ENCODE results near the gene TAB2.

TAB2 gene

DNA sequence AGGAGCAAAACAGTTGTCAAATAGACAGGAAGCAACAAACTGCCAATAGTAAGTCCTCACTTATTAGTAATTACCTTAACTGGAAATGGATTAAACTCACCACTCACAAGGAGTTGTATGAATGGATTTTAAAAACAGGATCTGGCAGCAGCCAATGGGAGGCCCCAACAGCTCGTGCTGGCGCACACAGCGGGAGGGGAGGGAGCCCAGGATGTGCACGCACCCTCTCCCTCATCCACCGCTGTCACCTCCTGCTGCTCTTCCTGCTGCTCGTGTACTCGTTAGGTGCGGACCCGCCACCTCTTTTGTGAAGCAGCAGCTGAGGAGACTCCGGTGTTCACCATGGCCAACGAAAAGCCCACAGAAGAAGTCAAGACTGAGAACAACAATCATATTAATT lies 82.5 kb downstream of the TAB2 start, which contains the start of gene SUMO4:
Gene SUMO4, plus strand, starts transcription at position 213 of the 400 bp plus-strand sequence. Its CDS starts 130 bp downstream, at position 343.
- in situ Hi-C loops (cut with MboI; ENCODE audit: low pct_unique_long_range_greater_than_20kb, low sequenced_read_pairs, unreplicated experiment), result no loop called here
- no peak for DNase-seq (ENCODE audit: low spot score)
- TF ChIP-seq, protein P1, sequence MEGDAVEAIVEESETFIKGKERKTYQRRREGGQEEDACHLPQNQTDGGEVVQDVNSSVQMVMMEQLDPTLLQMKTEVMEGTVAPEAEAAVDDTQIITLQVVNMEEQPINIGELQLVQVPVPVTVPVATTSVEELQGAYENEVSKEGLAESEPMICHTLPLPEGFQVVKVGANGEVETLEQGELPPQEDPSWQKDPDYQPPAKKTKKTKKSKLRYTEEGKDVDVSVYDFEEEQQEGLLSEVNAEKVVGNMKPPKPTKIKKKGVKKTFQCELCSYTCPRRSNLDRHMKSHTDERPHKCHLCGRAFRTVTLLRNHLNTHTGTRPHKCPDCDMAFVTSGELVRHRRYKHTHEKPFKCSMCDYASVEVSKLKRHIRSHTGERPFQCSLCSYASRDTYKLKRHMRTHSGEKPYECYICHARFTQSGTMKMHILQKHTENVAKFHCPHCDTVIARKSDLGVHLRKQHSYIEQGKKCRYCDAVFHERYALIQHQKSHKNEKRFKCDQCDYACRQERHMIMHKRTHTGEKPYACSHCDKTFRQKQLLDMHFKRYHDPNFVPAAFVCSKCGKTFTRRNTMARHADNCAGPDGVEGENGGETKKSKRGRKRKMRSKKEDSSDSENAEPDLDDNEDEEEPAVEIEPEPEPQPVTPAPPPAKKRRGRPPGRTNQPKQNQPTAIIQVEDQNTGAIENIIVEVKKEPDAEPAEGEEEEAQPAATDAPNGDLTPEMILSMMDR (IDR thresholded peaks at IDR 0.05; ENCODE audit: extremely low read depth, insufficient read depth, missing control alignments), result no peak

DNA sequence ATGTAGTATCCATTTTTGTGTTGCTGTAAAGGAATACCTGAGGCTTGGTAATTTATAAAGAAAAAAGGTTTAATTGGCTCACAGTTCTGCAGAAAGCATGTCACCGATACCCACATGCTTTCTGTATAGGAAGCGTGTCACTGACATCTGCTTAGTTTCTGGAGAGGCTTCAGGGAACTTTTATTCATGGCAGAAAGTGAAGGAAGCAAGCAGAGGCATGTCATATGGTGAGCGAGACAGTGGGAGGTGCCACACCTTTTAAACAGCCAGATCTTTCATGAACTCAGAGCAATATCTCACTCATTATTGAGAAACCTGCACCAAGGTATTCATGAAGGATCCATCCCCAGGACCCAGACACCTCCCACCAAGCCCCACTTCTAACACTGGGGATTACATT lies 86.0 kb downstream of the TAB2 start:
- in situ Hi-C loops (cut with MboI; ENCODE audit: low pct_unique_long_range_greater_than_20kb, low sequenced_read_pairs, unreplicated experiment), result no loop called here
- TF ChIP-seq, protein P1 (IDR thresholded peaks at IDR 0.05; ENCODE audit: extremely low read depth, insufficient read depth, missing control alignments), result no peak
- DNase-seq (ENCODE audit: low spot score), result no peak

DNA sequence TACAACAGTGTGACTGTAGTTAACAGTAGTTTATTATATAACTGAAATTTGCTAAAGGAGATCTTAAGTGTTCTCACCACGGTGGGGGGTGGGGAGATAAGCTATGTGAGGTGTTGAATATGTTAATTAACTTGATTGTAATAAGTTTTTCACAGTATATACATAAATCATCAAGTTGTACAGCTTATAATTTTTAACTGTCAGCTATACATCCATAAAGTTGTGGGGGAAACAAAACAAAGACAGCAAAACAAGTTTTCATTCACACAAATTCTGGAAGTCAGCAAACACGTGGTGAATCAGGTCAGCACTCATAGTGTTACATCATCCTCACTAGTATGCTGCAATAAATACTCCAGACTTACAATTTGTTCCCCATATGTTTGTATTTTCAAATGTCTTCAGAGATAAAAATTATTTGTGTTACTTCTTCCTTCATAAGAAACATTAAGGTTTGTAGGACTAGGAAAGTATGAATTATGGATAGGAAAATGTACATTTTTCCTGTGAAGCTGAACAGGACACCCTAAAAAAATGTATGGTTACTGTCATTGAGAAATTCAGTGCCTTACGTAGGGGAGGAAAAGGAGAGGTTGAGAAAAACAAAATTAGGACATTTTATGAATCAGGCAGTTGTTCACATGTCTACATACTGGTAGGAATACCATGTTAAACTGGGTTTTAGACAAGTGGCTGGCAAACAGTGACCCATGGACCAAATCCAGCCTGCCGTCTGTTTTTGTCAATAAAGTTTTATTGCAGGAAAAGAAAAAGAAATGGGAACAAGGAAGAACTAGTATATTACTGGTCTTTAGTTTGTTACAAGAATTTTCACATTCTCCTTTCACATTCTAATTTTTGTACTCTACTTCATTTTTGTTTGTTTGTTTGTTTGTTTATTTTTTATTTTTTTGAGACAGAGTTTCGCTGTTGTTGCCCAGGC lies 88.6 kb downstream of the TAB2 start:
- TF ChIP-seq, protein P1 (IDR thresholded peaks at IDR 0.05; ENCODE audit: extremely low read depth, insufficient read depth, missing control alignments), result no peak
- in situ Hi-C loops (cut with MboI; ENCODE audit: low pct_unique_long_range_greater_than_20kb, low sequenced_read_pairs, unreplicated experiment), result no loop called here
- DNase-seq (ENCODE audit: low spot score), result no peak

DNA sequence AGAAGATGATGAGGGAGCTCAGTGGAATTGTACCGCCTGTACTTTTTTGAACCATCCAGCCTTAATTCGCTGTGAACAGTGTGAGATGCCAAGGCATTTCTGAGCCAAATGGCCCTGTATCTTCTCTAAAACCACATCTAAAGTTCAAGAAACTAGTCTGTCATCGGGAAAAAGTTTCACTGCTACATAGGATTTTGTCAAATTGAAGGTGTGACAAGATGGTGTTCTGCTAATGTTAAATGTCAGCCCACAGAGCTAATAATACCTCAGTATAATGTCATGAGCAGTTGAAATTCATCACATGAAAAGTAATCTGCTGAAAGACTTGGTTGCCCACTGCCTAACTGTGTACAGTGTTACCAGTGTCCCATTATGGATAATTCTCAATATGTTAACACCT lies 92.1 kb downstream of the TAB2 start:
- TF ChIP-seq, protein P1 (IDR thresholded peaks at IDR 0.05; ENCODE audit: extremely low read depth, insufficient read depth, missing control alignments), result no peak
- in situ Hi-C loops (cut with MboI; ENCODE audit: low pct_unique_long_range_greater_than_20kb, low sequenced_read_pairs, unreplicated experiment), result loop anchor here (10.0 kb wide), 1 partner anchor 225 kb away; no protein-coding TSS in a partner anchor
- DNase-seq (ENCODE audit: low spot score), result no peak

DNA sequence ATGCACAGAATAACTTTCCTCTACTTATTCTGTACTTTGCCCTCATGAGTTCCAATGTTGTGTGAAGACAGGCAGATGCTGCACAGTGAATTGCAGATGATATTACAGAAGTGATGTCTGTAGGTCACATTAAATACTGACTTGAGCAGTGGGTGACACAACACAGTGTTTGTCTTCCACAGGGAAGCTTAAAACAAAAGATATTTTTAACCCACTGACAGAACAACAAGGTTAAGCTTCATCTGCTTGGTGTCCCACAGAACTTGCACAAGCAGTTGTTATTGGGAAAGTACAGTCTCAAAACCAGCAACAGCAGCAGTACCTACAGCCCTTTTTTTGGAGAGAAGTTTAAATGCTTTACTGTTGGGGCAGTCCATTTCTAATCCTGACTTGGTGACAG lies 93.0 kb downstream of the TAB2 start:
- TF ChIP-seq, protein P1 (IDR thresholded peaks at IDR 0.05; ENCODE audit: extremely low read depth, insufficient read depth, missing control alignments), result no peak
- no peak for DNase-seq (ENCODE audit: low spot score)
- in situ Hi-C loops (cut with MboI; ENCODE audit: low pct_unique_long_range_greater_than_20kb, low sequenced_read_pairs, unreplicated experiment), result loop anchor here (10.0 kb wide), 1 partner anchor 226 kb away; no protein-coding TSS in a partner anchor

DNA sequence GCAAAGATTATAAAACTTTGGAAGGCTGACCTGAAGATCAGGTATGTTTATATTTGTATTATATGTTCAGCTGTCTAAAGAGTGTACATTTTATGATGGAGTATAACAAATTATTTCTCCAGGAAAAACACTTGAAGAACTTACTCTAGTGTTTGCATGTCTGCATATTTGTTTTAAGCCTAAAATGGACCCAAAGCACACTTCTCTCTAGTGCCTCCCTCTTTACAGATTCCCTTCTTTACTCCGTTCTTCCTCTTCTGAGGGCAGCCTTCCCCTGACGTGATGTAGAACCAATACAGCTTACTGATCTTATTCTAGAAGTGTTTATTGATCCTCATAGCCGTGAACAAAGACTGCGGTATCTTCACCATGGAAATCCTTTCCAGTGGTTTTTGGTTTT lies 96.5 kb downstream of the TAB2 start:
- in situ Hi-C loops (cut with MboI; ENCODE audit: low pct_unique_long_range_greater_than_20kb, low sequenced_read_pairs, unreplicated experiment), result loop anchor here (10.0 kb wide), 1 partner anchor 229 kb away; no protein-coding TSS in a partner anchor
- TF ChIP-seq, protein P1 (IDR thresholded peaks at IDR 0.05; ENCODE audit: extremely low read depth, insufficient read depth, missing control alignments), result no peak
- DNase-seq (ENCODE audit: low spot score), result no peak
